NCI-H69 (cell line): ENCODE results near the gene ST6GALNAC2.
A peak's percentile ranks its signal among the peaks of the same experiment; 100 is the strongest.

ENCODE experiments used
- DNase-seq: peaks from one replicate; lab custom pipeline; 2025; lab: John Stamatoyannopoulos, UW

Gene ST6GALNAC2

DNA sequence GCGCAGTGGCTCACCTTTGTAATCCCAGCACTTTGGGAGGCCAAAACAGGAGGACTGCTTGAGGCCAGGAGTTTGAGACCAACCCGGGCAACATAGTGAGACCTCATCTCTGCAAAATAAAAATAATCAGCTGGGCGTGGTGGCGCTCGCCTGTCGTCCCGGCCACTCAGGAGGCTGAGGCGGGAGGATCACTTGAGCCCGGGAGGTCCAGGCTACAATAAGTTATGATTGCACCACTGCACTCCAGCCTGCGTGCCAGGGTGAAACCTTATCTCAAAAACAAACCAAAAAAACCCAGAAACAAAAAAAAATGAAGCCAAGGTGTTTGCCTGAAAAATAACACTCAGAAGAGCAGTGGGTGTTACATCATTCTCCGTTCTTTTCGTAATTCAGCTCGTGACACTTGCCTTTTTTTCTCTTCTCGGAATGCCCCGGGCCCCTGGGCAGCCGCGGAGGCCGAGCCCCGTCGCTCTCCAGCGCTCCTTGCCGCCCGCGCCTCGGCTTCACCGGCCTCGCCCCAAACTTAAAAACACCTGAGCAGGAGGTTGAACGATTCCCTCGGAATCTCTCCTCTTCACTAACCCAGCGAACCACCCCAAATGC is 28.8 kb downstream of the ST6GALNAC2 start:
- peak; percentile 70 for DNase-seq

DNA sequence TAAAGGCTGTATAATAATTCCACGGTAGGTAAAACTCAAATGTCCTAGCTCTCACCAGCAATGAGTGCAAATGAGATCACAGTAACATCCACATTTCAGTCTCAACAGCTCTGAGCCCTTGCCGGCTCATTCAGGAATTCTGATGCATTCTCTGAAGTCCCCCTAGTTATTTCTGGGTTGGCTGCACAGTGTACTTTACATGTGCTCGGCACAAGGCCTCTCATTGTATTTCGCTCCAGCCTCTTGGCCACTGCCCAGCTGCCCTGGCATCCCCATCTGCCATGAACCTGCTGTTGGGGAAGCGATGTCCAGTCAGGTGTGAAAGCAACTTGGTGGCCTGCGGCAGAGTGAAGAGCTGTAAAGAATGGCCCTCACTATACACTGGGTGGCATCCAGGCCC is 31.5 kb downstream of the ST6GALNAC2 start:
- no peak for DNase-seq

DNA sequence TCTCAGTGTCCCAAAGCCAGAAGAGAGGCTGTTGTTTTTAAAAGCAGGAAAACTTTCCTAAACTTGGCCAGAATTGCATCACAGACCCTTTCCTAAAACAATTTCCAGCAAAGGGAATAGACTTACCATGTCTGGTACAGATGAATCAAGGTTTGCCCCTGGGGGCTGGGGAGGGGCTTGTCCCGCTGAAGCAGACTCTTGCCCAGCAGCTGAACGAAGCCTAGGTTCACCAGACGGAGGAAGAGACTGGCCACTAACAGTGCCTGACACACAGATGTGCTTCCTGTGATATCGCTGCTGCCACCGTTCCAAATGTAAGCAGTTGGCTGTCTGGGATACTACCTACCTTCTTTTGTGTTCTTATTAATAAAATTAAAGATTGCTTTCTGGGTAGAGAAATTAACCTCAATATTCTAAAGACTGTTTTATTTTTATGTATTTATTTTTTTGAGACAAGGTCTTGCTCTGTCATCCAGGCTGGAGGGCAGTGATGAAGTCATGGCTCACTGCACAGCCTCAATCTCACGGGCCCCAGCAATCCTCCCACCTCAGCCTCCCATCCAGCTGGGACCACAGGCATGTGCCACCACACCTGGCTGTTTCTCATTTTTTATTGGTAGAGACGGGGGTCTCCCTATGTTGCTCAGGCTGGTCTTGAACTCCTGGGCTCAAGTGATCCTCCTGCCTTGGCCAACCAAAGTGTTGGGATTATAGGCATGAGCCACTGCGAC is 32.3 kb downstream of the ST6GALNAC2 start:
- DNase-seq, result no peak

DNA sequence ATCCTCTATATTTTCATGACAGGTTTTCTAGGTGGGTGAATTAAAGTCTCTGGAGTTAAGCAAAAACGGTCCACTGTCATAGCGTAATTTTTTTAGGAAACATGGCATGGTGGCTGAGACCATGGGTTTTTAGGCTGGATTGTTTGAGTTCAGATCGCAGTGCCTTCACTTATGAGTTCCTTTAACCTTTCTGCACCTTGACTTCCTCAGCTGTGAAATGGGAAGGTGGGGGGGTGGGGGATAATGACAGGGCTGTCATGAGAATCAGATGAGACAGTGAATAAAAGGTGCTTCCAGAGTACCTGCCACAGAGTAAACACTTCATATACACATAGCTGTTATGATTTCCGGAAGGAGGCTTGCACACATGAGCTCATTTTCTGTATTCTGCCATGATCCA is 34.0 kb downstream of the ST6GALNAC2 start:
- DNase-seq, result peak; percentile 51

DNA sequence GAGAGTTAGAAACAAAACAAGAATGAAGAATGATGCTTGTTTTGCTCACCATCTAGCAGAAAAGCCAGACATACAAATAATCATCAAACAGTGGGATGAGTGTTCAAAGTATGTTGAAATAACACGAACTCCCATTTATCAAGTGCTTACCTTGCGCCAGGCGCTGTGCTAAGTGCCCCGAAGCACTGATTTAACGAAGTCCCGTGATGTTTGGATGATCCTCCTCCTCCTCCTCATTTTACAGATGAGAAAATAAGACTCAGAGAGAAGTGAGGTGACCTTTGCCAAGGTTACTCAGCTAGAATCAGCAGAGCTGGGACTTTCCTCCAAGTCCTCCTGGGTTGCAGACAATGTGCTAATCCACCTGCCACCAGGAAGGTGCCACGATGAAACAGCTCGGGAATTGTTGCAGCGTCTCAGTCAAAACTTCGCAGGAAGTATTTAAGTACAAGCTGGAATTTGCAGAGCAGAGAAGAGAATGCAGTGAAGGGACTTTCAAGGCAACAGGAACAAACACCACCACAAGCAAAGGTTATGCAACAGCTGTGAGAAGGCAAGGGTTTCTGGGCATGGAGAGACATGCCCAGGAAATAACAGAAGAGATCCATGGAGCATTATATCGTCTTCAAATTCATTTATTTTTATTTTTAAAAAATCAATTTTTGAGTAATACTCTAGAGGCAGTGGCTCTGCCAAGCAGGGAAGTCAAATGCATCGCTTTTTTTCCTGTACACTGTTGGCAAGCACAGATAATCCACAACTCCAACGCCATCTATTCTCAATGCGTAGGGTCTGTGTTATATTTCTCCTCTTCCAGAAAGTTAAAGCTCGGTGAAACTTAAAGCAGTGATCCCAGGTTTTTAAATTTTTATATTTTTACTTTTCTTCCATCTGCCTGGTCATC is 34.7 kb downstream of the ST6GALNAC2 start:
- DNase-seq, result peak; percentile 74

DNA sequence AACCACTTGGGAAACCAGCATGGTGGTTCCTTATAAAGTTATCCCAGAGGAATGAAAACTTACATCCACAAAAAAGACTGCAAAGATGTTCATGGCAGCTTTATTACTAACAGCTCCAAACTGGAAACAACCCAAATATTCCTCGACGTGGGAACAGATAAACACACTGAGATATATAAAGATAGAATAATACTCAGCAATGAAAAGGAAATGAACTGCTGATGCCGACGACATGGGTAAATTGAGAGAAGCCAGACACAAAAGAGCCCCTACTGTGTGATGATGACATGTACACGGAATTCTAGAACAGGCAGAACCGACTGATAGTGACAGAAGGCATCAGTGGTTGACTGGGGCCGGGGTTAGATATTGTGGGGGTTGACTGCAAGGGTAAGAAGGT is 36.1 kb downstream of the ST6GALNAC2 start:
- no peak for DNase-seq

DNA sequence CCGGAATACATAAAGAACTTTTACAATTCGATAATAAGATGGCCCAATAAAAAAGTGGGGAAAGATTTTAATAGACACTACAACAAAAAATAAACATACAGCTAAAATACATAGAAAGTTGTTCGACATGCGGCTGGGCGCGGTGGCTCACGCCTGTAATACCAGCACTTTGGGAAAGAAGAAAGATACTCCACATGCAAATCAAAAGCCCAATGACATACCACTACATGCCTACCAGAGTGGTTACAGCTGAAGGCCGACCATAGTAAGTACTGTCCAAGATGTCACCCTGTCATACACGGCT is 36.5 kb downstream of the ST6GALNAC2 start:
- no peak for DNase-seq

DNA sequence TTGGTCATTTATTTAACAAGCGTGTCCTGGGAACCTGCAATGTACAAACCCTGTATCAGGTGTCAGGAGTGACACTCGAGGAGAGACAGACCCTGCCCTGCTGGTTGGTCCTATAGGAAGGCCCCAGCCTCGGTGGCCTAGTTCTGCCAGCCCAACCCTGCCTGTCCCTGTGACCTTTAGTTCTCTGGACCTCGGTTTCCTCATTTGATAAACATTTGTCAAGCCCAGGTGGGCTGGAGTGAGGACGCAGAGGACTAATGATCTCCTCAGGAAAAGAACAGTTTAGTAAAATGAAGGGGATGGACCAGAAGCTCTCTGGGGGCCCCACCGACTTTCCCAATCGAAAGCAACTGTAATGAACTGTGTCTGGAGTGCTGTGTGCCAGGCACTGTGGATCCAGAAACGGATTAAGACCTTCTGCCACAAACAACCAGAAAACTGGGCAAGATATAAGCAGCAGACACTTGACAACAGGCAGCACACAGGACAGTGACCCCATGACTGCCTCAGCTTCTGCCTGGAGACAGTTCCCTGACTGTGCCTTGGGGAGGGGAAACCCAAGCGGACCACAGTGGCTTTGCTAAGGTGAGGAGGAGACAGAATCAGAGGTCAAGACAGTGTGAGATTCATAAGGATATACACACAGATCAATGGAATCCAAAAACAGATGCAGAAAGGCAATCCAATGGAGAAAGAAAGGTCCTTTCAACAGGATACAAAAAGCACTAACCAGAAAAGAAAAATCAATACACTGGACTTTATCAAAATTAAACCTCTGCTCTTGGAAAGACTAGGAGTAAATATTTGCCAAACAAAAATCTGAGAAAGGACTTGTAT is 37.1 kb downstream of the ST6GALNAC2 start:
- DNase-seq, result no peak

DNA sequence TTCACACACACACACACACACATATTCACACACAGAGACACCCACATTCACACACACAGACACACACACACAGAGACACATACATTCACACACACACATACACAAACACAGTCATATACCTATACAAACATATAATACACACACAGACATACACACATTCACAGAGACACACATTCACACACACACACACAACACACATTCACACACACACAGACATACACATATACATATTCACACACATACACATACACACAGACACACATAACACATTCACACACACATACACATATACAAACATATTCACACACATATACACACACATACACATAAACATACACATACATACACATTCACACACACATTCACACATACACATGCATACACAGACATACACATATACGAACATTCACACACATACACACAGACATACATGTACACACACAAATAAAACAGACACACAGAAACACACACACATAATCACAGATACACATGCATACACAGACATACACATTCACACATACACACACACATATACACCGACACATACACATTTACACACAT is 37.9 kb downstream of the ST6GALNAC2 start:
- no peak for DNase-seq

DNA sequence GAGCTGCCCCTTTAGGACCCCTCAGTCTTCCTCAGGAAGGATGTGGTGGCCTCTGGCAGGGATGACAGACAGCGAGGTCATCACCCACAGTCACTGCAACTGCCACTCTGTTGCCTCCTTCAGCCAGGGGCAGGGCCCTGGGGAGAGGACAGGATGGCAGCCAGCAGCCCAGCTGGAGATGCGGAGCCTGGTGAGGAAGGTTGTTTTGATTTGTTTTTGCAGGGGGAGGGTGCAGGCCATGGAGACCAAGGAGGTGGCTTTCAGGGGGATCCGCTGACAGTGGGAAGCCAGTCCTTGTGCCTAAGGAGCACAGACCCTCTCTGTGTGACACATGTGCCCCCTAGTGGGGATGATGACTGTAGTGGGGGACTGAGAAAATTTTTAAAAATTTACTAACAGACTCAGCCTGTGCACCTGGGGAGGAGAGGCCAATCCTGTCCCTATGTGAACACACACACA is 38.4 kb downstream of the ST6GALNAC2 start:
- DNase-seq, result peak; percentile 80

DNA sequence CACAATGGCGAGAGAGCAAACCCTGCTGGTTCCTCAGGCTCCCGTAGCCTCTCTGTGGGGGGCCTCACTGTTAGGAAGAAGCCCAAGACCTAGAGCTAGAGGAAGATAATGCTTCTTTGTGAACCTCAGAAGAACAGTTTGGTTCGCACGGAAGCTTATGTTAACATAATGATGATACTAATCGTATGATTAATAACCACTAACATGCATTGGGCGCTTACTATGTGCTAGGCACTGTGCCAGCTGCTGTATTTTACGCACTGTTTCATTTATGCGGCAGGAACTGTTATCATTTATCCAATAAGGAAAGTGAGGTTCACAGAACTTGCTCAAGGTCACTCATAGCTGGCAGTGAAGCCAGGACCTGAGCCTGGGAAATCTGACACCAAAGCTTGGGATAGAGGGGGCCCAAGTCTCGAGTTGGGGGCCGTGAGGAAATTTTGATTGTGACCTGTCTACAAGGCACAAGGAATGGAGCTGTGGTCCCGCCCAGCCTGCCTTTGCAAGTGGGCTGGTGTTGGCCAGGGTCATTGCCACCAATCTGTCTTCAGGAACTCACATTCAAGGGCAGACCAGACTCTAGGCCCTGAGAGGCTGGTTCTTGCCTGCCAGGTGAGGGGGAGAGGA is 39.0 kb downstream of the ST6GALNAC2 start:
- DNase-seq, result no peak

DNA sequence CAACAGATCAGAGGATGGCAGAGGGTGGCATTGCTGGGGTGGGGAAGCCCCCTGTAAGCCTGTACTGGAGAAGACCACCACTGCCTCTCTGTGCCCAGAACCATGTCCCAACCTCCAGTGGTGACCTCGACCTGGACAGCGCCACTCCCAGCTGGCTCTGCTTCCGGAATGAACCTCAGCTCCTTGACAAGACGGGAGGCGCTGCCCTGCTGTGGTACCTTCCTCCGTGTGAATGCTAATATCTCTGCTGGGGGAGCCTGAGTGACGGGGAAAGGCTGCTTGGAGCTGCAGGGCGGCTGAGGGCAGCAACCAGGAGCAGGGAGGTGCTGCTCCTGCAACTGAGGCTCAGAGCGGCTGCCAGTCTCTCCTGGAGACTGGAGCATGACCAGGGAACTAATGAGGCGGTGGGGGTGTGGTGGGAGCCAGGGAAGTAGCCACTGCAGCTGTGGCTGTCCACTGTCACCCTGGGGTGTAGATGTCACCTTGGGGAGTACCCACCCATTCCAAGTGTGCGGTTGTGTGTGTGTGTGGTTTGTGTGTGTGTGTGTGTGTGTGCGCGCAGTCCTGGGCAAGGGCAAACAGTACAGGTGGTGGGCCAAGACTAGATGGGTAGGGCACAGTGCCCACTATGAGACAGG is 39.6 kb downstream of the ST6GALNAC2 start:
- no peak for DNase-seq

DNA sequence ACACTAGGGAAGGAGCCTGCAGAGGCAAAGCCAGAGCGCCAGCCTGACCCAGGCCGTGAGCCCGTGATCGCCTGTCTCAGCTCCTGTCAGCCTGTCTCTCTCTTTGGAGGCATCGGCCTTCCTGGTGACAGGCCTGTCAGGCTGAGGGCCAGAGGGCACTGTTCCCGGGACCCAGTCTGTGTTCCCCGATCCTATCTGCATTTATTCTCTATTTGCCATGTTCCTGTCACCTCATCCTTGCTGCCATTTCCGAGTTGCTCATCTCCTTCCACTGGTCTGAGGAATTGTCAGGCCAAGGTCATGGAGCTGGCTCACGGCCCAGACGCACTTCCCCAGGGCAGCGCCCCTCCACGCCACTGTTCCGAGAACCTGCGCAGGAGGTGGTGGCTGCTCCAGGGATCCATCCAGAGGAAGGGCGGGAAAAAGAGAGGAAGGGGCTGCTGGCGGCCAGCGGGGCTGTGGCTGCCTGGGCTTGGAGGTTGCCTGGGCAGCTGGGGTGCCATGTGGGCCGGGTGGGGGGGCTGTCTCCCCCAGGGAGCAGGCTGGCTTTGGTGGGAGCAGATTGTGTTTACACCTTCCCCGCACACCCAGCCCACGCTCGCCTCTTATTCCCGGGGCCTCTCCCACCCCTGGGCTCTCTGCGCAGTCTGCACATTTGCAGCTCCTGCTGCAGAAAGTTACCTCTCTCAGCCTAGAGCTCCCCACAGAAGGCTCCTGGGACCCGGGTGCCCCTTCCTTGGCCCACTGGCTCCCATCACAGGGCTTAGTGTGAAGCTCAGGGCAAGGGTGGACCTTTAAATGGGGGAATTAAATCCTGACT is 40.9 kb downstream of the ST6GALNAC2 start:
- no peak for DNase-seq

DNA sequence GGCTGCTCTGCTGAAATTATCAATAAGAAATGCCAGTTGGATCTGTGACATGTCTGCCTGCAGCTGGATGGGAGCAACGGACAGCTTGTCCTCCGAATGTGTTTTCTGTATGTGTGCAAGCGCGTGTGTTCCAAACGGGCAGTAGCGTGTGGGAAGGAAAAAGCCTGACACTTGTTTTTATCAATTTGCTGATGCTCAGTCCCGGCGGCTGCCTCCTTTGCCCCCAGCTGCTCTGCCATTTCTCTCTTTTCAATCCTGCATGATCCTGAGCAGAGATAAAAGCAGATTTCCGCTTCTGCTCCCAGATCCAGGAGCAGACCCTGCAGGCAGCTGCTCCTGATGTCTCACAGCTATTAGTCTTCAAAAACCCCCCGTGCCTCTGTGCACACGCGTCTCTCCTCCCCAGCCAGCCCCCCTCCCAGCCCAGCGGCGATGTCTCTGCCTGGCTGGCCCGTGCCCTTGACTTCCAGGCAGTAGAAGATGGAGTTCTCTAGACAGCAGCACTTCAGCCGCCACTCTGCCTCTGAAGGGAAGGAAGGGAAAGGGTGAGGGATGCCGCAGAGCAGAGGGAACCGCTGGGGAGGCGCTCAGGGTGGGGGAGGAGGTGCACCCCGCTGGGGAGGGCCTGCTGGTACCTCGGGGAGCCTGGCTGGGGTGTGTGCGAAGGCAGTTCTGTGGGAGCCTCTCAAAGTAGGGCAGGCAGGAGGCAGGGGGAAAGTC is 41.7 kb downstream of the ST6GALNAC2 start:
- peak; percentile 35 for DNase-seq

DNA sequence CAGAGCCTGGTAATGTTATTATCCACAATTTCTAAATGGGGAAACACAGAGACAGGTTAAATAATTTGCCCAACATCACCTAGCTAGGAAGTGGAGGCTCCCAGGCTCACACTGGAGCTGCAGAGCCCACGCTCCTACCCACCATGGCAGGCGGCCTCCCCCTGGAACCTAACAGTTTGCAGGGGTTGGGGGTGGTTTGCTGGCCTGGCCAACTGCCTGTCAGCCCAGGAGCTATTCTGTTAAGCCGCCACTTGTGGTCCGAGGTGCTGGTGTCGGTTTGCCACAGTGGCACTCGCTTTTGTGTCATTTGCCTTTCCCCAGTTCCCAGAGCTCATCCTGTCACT is 42.2 kb downstream of the ST6GALNAC2 start:
- no peak for DNase-seq

DNA sequence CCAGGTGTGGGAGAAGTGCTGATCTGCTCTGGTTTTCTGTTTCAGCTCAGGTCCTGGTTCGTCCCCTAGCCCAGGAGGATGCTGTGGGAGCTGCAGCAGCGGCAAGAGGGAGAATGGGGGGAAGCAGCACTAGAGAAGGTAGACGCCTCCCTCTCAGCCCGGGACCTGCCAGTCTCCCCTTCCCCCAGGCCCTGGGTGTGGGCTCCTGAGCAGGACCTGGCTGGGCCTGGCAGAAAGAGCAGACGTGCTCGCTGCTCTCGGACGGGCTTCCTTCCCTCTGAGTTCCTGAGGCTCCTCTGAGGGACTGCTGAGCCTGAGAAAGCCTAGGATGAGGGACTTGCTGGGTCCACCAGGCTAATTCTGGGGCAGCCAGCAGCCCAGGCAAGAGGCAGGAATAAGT is 42.7 kb downstream of the ST6GALNAC2 start:
- no peak for DNase-seq

DNA sequence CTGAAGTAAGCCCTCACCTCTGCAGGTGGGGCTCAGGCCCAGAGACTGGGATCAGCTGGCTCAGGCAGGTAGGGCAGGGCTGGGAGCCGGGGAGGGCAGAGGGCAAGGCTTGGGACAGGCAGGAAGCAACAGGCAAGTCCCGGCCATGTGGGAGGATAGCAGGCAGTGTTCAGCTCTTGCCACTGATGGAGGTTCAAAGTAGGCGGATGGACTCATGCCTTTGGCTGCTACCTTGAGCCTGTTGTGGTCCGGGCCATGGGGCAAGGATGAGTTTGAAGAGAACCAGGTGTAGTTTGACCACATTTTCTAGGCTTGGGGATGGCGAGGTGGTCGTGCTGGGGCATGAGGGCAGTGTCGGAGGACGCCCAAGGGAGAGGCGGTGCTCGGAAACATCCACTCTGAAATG is 43.1 kb downstream of the ST6GALNAC2 start:
- no peak for DNase-seq

DNA sequence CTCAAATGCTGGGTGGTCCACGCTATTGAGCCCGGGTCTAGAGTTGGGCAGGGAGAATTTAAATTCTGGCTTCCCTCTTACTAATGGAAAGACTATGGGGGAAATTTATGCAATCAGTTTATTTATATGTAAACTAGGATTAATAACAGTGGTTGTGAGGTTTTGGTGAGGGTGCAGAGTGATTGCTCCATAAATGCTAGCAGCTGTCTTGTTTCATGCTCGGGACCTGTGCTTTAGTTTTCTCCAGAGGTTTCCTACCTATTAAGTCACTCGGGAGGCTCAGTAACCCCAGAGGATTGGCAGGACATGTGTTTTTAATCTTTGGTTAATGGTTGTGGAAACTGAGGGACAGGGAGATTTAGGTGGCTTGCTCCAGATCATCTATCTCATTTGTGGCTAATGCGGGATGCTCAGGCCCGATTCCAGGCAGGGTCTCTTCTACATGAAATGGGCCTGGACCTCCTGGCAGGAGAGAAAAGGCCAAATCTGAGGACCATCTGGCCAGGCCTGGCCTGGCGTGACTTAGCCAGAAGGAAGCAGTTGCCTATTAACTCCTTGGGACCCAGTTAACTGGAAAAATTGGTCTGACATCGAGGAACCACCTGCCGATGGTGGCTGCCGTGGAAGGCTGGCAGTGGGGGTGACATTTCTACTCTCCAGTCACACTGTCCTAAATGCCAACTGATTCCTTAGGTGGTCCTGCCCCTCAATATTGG is 43.8 kb downstream of the ST6GALNAC2 start:
- no peak for DNase-seq
